Upper lobe of left lung (tissue), 6 donors: ENCODE results near the gene RPL37. TPM values are rescaled to one million over a fixed set of nuclear protein-coding genes. Genes with fewer than 3 reads are reported as not detected.

Source experiments
- ATAC-seq, 2 donors: fragments of 200-7000 bp; cut with Tn5 transposase; one replicate each; pipeline ENCODE4 v1.9.1; 2022; ENCODE audit warnings: mild to moderate bottlenecking in 2 of 2, moderate library complexity in 2 of 2; ENCODE audit not compliant: low FRiP score in 2 of 2
- DNase-seq, 2 donors: peaks; one replicate each; pipeline ENCODE4 v3.0.0-alpha.2; 2019 to 2020
- H3K27ac ChIP-seq, 4 donors: fragments of 200-600 bp; sonication (generic); one replicate each; pipeline ENCODE4 v1.5.1; 2016 to 2019
- H3K27me3 ChIP-seq, 4 donors: fragments of 200-600 bp; sonication (generic); one replicate each; pipeline ENCODE4 v1.5.1; 2017 to 2019
- H3K36me3 ChIP-seq, 4 donors: fragments of 200-600 bp; sonication (generic); one replicate each; pipeline ENCODE4 v1.5.1; 2016 to 2019
- H3K4me1 ChIP-seq, 4 donors: fragments of 200-600 bp; sonication (generic); one replicate each; pipeline ENCODE4 v1.5.1; 2018 to 2019
- H3K4me3 ChIP-seq, 4 donors: fragments of 200-600 bp; sonication (generic); one replicate each; pipeline ENCODE4 v1.5.1; 2017 to 2019; ENCODE audit warnings: mild to moderate bottlenecking in 2 of 4, moderate library complexity in 1 of 4
- H3K9me3 ChIP-seq, 4 donors: fragments of 200-600 bp; sonication (generic); one replicate each; pipeline ENCODE4 v1.5.1; 2018 to 2019
- EP300 ChIP-seq, 4 donors: sonication (generic); formaldehyde crosslinking; IDR thresholded peaks; one replicate each; pipeline ENCODE4 v1.5.1; 2017; ENCODE audit warnings: antibody characterized with exemption in 4 of 4, control low read depth in 2 of 4
- POLR2A ChIP-seq, 4 donors: fragments of 450-650 bp; IDR thresholded peaks; one replicate each; pipeline ENCODE4 v1.5.1; 2016 to 2017; ENCODE audit warnings: antibody characterized with exemption in 4 of 4, mild to moderate bottlenecking in 2 of 4
- POLR2AphosphoS5 ChIP-seq, 2 donors: sonication (generic); formaldehyde crosslinking; IDR thresholded peaks; one replicate each; pipeline ENCODE4 v1.5.1; 2017; ENCODE audit warnings: antibody characterized with exemption in 2 of 2
- WGBS, 2 donors: methylation state at CpG; one replicate each; pipeline ENCODE4 v1.1.5; 2017 to 2018; 5-methylcytosine and 5-hydroxymethylcytosine counted together
- small RNA-seq, 4 donors: library from RNA; depleted of rRNA; stranded (forward); fragments of <200 nt; gene quantifications; one replicate each; pipeline ENCODE3, GENCODE V24; 2016
- total RNA-seq, 6 donors: library from RNA; depleted of rRNA in 4 of 6; stranded (reverse); fragments of >200 nt in 4 of 6; gene quantifications; one replicate each; pipeline versions ENCODE4 v1.1.0 to v1.2.1, GENCODE V29; 2016 to 2021
- TF ChIP-seq, protein P1 (sequence below), 6 experiments: fragments of 450-650 bp in 4 of 6; fragments of 200-600 bp in 2 of 6; sonication (generic) in 2 of 6; IDR thresholded peaks; one replicate each; pipeline ENCODE4 v1.5.1; 2016 to 2019; ENCODE audit warnings: antibody characterized with exemption in 6 of 6
- donor health status: DM: no; HTN: no; CAD: no; lungs with moderate emphysema.
- donor health status: DM: no; HTN: yes; CAD: no; lungs with severe emphysema.

Gene RPL37
- total RNA-seq, 6 donors from 2014 or later = 115 to 977 (median 185) TPM

DNA sequence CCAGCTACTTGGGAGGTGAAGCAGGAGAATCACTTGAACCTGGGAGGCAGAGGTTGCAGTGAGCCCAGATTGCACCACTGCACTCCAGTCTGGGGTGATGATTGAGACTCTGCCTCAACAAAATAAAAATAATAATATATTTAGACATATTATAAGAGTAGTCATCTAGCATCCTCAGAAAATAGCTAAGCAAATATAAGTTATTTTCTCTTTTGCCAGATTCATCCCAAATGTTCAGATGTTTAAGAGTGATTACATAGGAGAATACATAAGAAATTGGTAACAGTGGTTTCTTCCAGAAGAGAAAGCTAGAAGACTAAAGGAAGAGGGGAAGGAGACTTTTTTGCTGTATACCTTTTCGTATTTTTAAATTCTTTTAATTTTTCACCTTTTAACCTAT, 56.9 kb downstream of the RPL37 start:
- H3K4me1 ChIP-seq = peaks cover 11 to 23% (median 16%) of the 10 kb centered on the region in 4 donors
- H3K9me3 ChIP-seq = no peaks in the 10 kb centered on the region
- peaks cover 0 to 41% (median 17%) of the 10 kb centered on the region in 4 donors for H3K36me3 ChIP-seq
- no peak for DNase-seq
- 90 to 94% methylated on average over 1 of the region's 1 CpG for WGBS, 2 donors
- no peak overlapping the region for H3K27ac ChIP-seq
- no peak for ATAC-seq
- no peaks in the 10 kb centered on the region for H3K27me3 ChIP-seq
- H3K4me3 ChIP-seq = no peak overlapping the region
- TF ChIP-seq POLR2AphosphoS5 (IDR thresholded peaks at IDR 0.05) (no peak), EP300 (IDR thresholded peaks at IDR 0.05) (no peak), POLR2A (IDR thresholded peaks at IDR 0.05) (no peak)
- TF ChIP-seq, protein P1, sequence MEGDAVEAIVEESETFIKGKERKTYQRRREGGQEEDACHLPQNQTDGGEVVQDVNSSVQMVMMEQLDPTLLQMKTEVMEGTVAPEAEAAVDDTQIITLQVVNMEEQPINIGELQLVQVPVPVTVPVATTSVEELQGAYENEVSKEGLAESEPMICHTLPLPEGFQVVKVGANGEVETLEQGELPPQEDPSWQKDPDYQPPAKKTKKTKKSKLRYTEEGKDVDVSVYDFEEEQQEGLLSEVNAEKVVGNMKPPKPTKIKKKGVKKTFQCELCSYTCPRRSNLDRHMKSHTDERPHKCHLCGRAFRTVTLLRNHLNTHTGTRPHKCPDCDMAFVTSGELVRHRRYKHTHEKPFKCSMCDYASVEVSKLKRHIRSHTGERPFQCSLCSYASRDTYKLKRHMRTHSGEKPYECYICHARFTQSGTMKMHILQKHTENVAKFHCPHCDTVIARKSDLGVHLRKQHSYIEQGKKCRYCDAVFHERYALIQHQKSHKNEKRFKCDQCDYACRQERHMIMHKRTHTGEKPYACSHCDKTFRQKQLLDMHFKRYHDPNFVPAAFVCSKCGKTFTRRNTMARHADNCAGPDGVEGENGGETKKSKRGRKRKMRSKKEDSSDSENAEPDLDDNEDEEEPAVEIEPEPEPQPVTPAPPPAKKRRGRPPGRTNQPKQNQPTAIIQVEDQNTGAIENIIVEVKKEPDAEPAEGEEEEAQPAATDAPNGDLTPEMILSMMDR (IDR thresholded peaks at IDR 0.05) = no peak

GRCh38 chr5:40776658-40776977, 58.4 kb downstream of the RPL37 start:
- H3K27me3 ChIP-seq = no peaks in the 10 kb centered on the region
- no peak for ATAC-seq
- H3K27ac ChIP-seq = no peak overlapping the region
- 86 to 94% methylated on average over 1 of the region's 1 CpG for WGBS, 2 donors
- no peak for DNase-seq
- peaks cover 5 to 15% (median 9%) of the 10 kb centered on the region in 4 donors for H3K4me1 ChIP-seq
- peaks cover 0 to 52% (median 19%) of the 10 kb centered on the region in 4 donors for H3K36me3 ChIP-seq
- H3K9me3 ChIP-seq = no peaks in the 10 kb centered on the region
- H3K4me3 ChIP-seq = no peak overlapping the region
- TF ChIP-seq EP300 (IDR thresholded peaks at IDR 0.05) (no peak), POLR2AphosphoS5 (IDR thresholded peaks at IDR 0.05) (no peak), POLR2A (IDR thresholded peaks at IDR 0.05) (no peak)
- TF ChIP-seq, protein P1 (IDR thresholded peaks at IDR 0.05) = no peak

DNA sequence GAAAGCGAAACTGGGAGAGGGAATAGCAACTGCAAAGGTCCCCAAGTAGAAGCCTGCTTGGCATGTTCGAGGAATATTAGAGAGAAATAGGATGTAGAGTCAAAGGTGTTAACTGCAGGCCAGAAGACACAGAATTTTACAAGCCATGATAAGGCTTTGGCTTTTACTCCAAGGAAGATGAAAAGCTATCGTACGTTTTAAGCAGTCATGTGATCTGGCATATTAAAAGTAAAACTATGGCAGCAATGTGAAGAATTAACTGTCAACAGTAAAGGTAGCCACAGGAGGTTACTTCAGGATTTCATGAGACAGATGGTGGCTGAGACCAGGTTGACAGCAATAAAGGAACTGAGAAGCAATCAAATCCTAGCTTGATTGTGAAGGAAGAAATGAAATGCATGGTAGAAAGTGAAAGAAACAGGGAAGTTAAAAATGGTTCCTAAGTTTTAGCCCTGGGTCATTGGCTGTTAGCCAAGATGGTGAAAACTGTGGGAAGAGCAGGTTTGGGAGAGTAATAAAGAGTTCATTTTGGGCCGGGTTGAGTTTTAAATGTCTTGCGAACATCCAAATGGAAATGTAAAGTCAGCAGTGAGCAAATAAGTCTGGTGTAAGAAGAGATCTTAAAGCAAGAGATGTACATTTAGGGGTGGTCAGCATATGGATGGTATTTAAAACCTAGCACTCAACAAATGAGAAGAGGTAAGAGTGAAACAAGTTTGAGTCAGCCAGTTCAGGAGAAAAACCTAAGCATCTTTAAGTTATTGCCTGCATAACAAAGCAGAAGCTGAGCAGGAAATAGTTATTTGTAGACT, 59.0 kb downstream of the RPL37 start:
- TF ChIP-seq, protein P1 (IDR thresholded peaks at IDR 0.05) = no peak
- TF ChIP-seq POLR2AphosphoS5 (IDR thresholded peaks at IDR 0.05) = no peak
- no peak for TF ChIP-seq POLR2A (IDR thresholded peaks at IDR 0.05)
- TF ChIP-seq EP300 (IDR thresholded peaks at IDR 0.05) = no peak
- peaks cover 0 to 58% (median 19%) of the 10 kb centered on the region in 4 donors for H3K36me3 ChIP-seq
- H3K4me1 ChIP-seq = peaks cover 0 to 10% (median 6%) of the 10 kb centered on the region in 4 donors
- H3K27ac ChIP-seq = no peak overlapping the region
- no peaks in the 10 kb centered on the region for H3K9me3 ChIP-seq
- H3K4me3 ChIP-seq = no peak overlapping the region
- DNase-seq (no peak), ATAC-seq (no peak)
- no peaks in the 10 kb centered on the region for H3K27me3 ChIP-seq
- 66 to 74% methylated on average over 6 of the region's 6 CpGs for WGBS, 2 donors

Small RNA genes within 50 kb of the gene (small RNA-seq; reads per million reads assigned to genes)
- gene RF00191 (0 reads per million in 4 donors), gene SNORD72 (27.2 to 71.7 (median 35.8) reads per million in 4 donors)

Other genes with a start within 250 kb of the RPL37 start
- gene PTGER4, start 155.3 kb downstream of the RPL37 start, total RNA-seq = 10 to 100 TPM; 33.9 to 64.1 (median 45.8) TPM
- gene TTC33, start 79.3 kb downstream of the RPL37 start, total RNA-seq = 10 to 100 TPM; 13.4 to 34.1 (median 17.1) TPM
- gene PRKAA1, start 36.8 kb downstream of the RPL37 start, total RNA-seq = 10 to 100 TPM; 53.9 to 94.7 (median 74.5) TPM
- gene CARD6, start 6.1 kb upstream of the RPL37 start, total RNA-seq = 10 to 100 TPM; 14.7 to 23.9 (median 18.9) TPM
- 100 to 1,000 TPM; 117 to 741 (median 203) TPM for gene C7, start 74.3 kb upstream of the RPL37 start, total RNA-seq
- not detected for gene MROH2B, start 236.1 kb upstream of the RPL37 start, total RNA-seq